ENCODE results near the gene TRA2B.
"Not testable (repeated sequence)": the region's sequence is repeated elsewhere in the genome, so short reads cannot be mapped to it uniquely, and the experiment has no call there.

- TF ChIP-seq CTCF (IDR thresholded peaks at IDR 0.05; ENCODE audit: extremely low read depth in 1 of 2, insufficient read depth in 1 of 2, low read depth in 1 of 2, low read length in 2 of 2); POLR2A (IDR thresholded peaks at IDR 0.05; ENCODE audit: low read depth, low read length); POLR2AphosphoS5 (IDR thresholded peaks at IDR 0.05; ENCODE audit: insufficient read depth, low read depth, low read length); EZH2 (IDR thresholded peaks at IDR 0.05; ENCODE audit: borderline replicate concordance, low read depth, low read length, severe bottlenecking); JUN (IDR thresholded peaks at IDR 0.05; ENCODE audit: borderline replicate concordance, insufficient read depth, insufficient read length, low read depth): not testable (repeated sequence)
Observed at GRCh38 chr3:185910322-185911075, 27.3 kb downstream of the TRA2B start.

Measured in endothelial cell of umbilical vein (primary cell).